Urinary bladder (tissue), 4 donors: ENCODE results near the gene HMX2. TPM values are rescaled to one million over a fixed set of nuclear protein-coding genes. Genes with fewer than 3 reads are reported as not detected.

Experiments
- DNase-seq: peaks from one replicate; pipeline ENCODE4 v3.0.0-alpha.2; 2015; ENCODE audit errors: extremely low spot score
- H3K27ac ChIP-seq: one replicate; pipeline ENCODE4 v1.5.1; 2013; ENCODE audit warnings: low read depth, mild to moderate bottlenecking, moderate library complexity
- H3K36me3 ChIP-seq: one replicate; pipeline ENCODE4 v1.6.1; 2013; ENCODE audit warnings: mild to moderate bottlenecking, moderate library complexity; ENCODE audit not compliant: insufficient read depth
- H3K4me1 ChIP-seq: one replicate; pipeline ENCODE4 v1.6.1; 2013; ENCODE audit warnings: mild to moderate bottlenecking, moderate library complexity; ENCODE audit not compliant: insufficient read depth
- H3K4me3 ChIP-seq: one replicate; pipeline ENCODE4 v1.5.1; 2013; ENCODE audit warnings: low read depth, low read length
- WGBS: extraction: QIAGEN DNeasy Blood & Tissue Kit; methylation state at CpG from one replicate; pipeline ENCODE4 v1.1.7; 2013; 5-methylcytosine and 5-hydroxymethylcytosine counted together
- polyA plus RNA-seq: library from polyadenylated mRNA; stranded (reverse); fragments of 200-250 nt; gene quantifications from one replicate; pipeline ENCODE4 v1.2.3, GENCODE V29; 2013
- total RNA-seq: library from RNA; depleted of rRNA; stranded (reverse); fragments of >200 nt; gene quantifications from one replicate; pipeline ENCODE4 v1.2.3, GENCODE V29; 2014
- donor health status: healthy with polysubstance abuse.
- donor health status: healthy.

The HMX2 gene
- total and polyA plus RNA-seq, 2 donors, result not detected

DNA sequence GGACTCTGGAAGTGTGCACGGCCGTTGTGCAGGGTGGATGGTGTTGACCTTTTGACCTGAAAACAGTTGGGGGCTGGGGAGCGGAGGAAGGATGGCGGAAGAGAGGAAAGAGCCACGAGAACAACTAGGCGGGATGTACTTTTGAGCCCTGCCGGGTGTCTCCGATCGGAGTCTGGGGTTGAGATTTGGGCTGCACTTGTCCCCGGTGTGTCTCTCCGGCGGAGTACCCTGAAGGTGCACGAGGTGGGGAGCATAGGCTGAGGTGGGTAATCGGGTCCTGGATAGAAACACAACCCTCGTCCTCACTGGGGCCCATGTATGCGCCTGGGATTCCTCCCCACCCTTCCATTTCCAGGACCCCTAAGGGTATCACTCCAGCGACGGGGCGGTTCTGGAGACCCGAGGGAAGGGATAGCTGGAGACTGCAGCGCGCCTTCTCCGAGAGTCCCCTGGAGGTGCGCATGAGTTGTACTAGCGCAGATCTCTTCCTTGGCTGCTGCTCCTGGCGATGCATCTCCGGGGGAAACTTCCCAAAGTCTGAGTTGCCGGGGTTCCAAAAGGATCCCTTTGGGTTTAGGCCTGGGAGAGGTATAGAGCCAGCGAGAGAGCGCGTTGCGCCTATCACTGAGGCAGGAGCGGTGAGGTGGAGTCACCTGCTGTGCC, 4.6 kb upstream of the HMX2 start:
- no peaks in the 10 kb centered on the region for H3K4me1 ChIP-seq
- no peak for DNase-seq
- 3% methylated on average over 33 of the region's 33 CpGs for WGBS

DNA sequence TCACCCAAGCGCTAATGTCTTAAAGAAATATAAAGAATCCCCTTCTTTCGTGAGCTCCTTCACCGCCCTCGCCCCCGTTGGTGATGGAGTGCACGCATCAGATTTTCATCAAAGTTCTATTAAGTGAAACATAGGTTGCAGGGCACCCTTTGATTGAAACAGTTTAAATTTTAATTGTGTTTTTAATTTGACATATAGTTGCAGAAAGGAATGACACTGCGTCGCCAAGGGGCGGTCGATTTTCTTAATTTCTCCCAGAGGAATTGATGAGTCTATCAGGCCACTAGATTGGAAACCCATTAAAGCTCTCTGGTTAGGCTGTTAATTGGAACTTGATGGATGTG, 4.1 kb upstream of the HMX2 start:
- Histone ChIP-seq H3K27ac (no peak overlapping the region), H3K4me1 (no peaks in the 10 kb centered on the region), H3K36me3 (no peaks in the 10 kb centered on the region), H3K4me3 (no peak overlapping the region)
- WGBS, result 7% methylated on average over 10 of the region's 10 CpGs
- no peak for DNase-seq

More for the DNA sequence above, 4.6 kb upstream of the HMX2 start:
- no peak overlapping the region for H3K27ac ChIP-seq
- no peaks in the 10 kb centered on the region for H3K36me3 ChIP-seq
- no peak overlapping the region for H3K4me3 ChIP-seq

DNA sequence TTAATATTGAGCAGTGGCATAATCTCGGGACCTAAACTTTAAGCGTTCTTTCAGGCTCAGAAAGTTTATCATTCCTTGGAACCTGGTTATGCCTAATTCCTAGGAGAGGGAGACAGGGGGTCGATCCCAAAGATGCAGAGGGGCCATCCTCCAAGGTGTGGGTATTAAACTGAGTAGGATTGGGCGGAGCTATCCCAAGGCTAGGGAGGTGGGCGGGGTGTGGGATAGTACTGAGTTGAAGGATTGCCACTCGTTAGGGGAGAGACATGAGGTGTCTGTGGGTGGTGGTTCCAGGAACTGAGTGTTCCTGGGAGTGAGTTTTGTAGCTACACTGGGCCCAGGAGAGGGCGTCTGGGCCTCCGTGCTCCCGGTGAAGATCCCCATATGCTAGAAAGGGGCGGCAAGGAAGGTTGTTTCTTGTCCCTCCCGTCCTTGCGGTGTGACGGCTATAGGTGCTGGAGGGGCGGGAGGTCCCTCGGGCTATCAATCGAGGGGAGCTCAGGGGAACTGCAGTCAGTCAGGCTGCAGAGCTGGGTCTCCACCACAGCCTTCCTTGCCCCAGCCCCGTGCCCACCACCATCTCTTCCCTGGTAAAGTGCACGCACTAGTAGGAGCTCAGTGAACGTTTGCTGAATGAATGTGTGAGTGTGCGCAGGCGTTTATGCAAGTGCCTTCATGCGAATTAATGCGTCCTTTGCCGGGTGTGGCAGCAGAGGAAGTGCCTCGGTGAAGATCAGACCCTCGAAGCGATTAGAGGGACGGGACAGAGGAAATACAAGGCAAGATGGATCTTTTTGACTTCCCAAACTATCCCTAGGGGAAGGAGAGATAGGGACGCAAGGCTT, 3.0 kb upstream of the HMX2 start:
- WGBS, result 2% methylated on average over 29 of the region's 29 CpGs
- H3K4me1 ChIP-seq, result no peaks in the 10 kb centered on the region
- H3K27ac ChIP-seq, result no peak overlapping the region
- no peak overlapping the region for H3K4me3 ChIP-seq
- H3K36me3 ChIP-seq, result no peaks in the 10 kb centered on the region
- DNase-seq, result no peak

DNA sequence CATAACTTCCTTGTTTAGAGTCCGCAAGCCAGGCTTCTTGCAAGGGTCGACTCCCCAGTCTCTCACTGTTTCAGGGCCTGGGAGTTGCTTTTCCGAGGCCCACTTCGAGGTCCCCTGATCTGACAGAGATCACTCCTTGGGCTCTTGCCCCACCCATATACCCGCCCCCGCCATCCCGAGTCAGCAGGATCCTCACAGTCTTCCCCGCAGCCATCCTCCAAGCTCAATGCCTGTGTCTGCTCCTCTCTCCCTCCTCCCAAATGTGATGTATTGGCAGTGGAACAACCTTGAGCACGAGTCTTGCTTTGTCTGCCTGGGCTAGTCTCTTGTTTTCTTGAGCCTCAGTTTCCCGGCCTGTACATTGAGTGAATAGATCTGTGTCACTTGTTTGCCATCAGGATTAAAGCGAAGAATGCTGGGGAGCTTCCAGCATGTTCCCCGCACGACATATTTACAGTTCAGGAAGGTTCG, 2.4 kb upstream of the HMX2 start:
- Histone ChIP-seq H3K36me3 (no peaks in the 10 kb centered on the region), H3K4me3 (no peak overlapping the region), H3K4me1 (no peaks in the 10 kb centered on the region), H3K27ac (no peak overlapping the region)
- DNase-seq, result no peak
- 3% methylated on average over 14 of the region's 14 CpGs for WGBS

DNA sequence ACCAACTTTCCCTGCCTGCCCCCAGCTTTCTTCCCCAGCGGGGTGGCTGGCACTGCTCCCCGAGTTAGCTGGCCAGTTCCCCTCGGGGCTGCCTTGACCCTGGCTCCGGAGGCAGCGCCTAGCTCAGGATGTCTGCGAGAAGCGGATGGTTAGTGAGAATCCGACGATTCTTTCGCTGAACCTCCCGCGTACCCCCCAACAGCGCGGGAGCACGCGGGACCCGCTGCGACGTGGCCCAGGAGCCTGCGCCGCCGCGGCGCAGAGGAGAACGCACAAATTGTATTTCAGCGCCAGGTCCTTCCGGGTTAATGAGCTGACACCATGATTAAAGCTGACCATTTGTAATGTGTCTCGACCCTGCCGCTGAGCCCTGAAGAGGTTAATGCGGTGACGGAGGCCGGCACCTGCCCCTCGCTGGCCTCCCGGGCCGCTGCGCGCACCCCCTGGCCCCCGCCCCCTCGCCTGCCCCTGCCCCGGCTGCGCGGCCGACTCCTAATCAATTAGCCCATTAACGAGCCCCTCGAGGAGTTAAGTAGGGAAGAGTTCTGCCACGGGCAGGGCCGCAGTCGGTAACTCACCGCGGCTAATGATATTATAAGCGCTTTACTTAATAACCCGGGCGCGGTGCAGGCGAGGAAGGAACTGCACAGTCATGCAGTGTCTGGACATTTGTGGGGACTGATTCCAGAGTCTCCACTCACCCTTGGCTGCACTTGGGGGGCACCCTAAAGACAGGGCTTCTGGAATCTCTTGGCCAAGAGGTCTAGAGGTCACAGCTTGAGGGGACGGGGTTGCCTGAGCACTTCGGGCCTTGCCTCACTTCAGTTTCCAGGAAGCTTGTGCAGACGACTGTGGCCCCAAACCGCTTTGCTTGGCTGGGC, 1.7 kb upstream of the HMX2 start:
- H3K4me1 ChIP-seq, result no peaks in the 10 kb centered on the region
- 3% methylated on average over 59 of the region's 59 CpGs for WGBS
- H3K36me3 ChIP-seq, result no peaks in the 10 kb centered on the region
- no peak for DNase-seq
- no peak overlapping the region for H3K4me3 ChIP-seq
- H3K27ac ChIP-seq, result no peak overlapping the region

DNA sequence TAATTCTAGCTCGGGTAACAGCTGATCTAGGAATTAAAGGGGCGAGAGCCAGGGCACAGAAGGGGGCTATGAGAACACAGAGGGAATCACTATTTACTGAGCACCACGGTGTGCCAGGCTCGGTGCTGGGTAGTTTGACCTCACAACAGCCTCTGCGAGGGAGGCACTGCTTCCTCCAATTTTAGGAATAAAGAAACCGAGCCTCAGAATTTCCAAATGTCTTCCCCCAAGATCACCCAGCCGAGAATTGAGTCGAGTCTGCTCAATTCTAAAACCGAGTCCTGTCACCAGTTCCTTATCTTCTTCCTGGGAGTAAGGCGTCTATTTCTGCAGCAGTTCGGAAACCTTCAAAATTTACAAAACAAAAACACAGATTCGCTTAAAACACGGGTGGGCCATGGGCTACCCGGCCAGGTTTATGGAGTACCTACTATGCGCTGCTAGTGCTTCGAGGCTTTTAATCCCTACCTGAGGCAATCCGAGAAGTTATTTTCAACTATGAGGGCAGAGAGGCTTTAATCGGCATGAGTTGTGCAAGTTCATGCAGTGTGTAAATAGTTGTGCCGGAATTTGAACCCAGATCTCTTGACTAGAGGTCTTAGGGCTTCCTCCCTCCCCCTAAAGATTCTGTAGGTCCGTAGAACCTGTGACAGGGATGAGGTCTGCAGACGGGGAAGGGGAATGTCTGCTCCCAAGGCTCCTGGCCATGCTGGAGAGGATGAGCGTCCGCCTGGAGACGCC, 872 bp upstream of the HMX2 start:
- H3K27ac ChIP-seq, result no peak overlapping the region
- 9% methylated on average over 24 of the region's 24 CpGs for WGBS
- H3K36me3 ChIP-seq, result no peaks in the 10 kb centered on the region
- H3K4me3 ChIP-seq, result no peak overlapping the region
- no peak for DNase-seq
- H3K4me1 ChIP-seq, result no peaks in the 10 kb centered on the region

DNA sequence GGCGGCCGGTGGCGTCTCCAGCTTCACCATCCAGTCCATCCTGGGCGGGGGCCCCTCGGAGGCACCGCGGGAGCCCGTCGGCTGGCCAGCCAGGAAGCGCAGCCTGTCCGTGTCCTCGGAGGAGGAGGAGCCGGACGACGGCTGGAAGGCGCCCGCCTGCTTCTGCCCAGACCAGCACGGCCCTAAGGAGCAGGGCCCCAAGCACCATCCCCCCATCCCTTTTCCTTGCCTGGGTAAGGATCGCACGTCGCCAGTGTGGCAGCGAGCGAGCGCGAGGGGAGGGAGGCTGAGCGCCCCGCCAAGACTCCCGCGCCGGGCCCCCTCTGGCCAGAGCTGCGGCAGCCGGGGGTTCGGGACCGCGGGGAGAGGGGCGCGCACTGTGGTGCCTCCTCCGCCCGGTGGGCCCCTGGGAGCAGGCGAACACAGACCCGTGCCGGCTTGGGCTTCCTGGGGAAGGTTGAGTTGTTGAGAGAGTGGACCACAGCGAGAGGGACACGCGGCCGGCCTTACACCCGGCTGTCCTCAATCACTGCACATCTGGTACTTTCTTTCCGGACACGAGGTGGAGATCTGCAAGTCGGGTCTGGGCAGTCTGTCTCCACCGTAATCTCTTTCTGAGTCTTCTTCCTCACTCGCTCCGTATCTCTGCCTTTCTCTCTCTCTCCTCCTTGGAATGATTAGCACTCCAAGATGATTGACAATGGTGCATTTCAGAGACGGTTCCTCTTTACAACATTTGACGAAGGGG, 652 bp downstream of the HMX2 start:
- no peak overlapping the region for H3K4me3 ChIP-seq
- no peaks in the 10 kb centered on the region for H3K36me3 ChIP-seq
- no peak for DNase-seq
- WGBS, result 2% methylated on average over 55 of the region's 55 CpGs
- no peak overlapping the region for H3K27ac ChIP-seq
- no peaks in the 10 kb centered on the region for H3K4me1 ChIP-seq

DNA sequence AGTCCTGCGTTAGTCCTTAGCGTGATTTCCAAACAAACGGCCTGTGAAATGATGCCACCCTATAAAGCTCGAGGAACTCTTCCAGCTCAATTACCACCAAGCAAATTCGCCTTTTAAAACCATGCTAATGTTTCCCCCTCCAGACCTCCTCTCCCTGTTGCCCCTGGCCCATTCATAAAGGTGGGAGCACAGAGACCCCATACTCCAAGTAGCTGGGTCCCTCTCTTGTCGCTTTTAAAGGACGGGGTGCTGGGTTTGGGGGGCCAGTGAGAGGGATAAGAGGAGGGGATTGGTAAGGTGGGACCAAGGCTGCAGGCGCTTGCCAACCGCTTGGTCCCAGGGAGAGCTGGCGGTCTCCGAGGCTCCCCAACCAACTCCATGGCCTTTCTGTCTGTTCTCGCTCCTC, 1.2 kb downstream of the HMX2 start:
- H3K4me1 ChIP-seq, result no peaks in the 10 kb centered on the region
- WGBS, result 2% methylated on average over 12 of the region's 12 CpGs

DNA sequence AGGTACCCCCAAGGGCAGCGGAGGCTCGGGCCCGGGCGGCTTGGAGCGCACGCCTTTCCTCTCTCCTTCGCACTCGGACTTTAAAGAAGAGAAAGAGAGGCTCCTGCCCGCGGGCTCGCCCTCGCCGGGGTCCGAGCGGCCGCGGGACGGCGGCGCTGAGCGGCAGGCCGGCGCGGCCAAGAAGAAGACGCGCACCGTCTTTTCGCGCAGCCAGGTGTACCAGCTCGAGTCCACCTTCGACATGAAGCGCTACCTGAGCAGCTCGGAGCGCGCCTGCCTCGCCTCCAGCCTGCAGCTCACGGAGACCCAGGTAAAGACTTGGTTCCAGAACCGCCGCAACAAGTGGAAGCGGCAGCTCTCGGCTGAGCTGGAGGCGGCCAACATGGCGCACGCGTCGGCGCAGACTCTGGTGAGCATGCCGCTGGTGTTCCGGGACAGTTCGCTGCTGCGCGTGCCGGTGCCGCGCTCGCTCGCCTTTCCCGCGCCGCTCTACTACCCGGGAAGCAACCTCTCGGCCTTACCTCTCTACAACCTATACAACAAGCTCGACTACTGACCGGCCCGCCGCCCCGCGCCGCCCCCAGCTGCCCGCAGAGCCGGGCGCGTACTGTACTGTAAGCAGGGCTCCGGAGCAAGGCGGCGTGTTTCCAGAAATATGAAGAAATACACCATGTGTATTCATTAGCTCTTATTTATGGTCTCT, 1.8 kb downstream of the HMX2 start:
- Histone ChIP-seq H3K4me3 (peak overlapping the region; percentile 15), H3K36me3 (no peaks in the 10 kb centered on the region), H3K27ac (no peak overlapping the region), H3K4me1 (no peaks in the 10 kb centered on the region)
- DNase-seq, result no peak
- WGBS, result 1% methylated on average over 76 of the region's 76 CpGs

More for the DNA sequence above, 1.2 kb downstream of the HMX2 start:
- Histone ChIP-seq H3K27ac (no peak overlapping the region), H3K36me3 (no peaks in the 10 kb centered on the region), H3K4me3 (no peak overlapping the region)
- no peak for DNase-seq

DNA sequence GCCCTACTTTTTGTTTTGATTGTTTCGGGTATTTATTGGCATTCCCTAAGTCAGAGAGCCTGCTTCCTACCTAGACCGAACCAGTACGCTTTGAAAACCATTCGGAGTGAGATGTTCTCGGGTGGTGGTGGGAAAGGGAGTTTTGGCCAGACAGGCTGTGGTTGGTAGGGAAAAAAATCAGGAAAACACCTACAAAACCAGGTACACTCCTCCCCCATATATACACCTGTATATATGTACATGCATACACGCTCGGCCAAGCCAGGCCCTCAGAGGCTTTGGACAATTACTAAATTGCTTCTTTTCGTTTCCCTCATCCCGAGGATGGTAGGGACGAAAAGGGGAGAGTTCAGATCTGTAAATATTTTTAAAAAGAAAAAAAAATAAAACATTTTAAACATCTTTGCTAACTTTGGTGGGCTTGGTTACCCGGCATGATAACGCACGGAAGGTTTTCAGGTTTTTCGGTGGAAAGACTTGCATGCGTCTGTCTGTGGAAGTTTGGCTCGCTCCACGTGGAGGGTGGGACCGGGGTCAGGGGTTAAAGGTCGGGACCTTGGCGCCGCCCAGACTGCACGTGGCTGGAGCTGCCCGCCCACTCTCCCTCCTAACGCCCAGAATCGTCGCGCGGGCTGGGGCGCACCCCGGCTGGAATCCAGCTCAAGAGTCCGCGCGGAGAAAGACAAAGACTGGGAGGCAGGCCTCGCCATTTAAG, 2.5 kb downstream of the HMX2 start:
- Histone ChIP-seq H3K36me3 (no peaks in the 10 kb centered on the region), H3K27ac (no peak overlapping the region), H3K4me1 (peaks cover 2% of the 10 kb centered on the region), H3K4me3 (peak overlapping the region; percentile 0)
- WGBS, result 6% methylated on average over 34 of the region's 34 CpGs
- no peak for DNase-seq

DNA sequence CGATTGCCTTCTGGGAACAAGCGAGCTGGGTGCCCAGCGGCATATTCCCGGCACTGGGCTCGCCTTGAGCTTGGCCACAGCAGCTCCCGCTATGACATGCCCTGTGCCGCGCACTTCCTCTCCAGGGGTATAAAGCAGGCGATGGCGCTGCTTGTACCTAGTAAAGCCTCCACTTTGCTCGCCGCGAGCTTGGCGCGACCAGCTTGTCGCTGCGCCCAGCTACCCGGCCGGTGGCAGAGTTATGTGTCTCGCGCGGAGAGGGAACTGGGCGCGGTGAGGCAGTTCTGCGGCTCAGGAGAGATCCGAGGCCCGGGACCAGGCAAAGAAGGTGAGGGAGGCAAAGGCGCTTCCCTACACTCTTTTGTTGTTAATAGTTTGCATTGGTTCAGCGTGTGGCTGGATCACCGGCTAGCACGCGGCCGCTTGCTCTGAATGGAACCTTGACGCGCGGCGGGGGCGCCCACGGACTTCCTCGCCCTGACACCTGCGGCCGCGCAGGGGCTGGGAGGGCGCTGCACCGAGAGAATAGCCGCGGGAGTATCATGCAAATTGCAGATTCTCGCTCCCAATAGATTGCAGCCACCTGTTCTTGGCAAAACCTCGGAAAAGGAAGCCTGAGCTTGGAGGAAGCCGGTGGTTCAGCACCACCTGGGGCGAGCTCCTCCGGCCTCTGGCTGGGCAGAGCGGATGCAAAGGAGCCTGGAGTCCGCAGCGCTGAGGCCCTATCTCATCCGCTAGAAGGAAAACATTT, 3.2 kb downstream of the HMX2 start:
- peaks cover 2% of the 10 kb centered on the region for H3K4me1 ChIP-seq
- no peaks in the 10 kb centered on the region for H3K36me3 ChIP-seq
- 3% methylated on average over 56 of the region's 56 CpGs for WGBS
- no peak overlapping the region for H3K27ac ChIP-seq
- no peak overlapping the region for H3K4me3 ChIP-seq
- DNase-seq, result no peak
